GM10266 (cell line): ENCODE measurements around the gene FAM107B.
"Not testable (repeated sequence)": the region's sequence is repeated elsewhere in the genome, so short reads cannot be mapped to it uniquely, and the experiment has no call there.

ENCODE experiments used
- DNase-seq: peaks from one replicate; pipeline ENCODE4 v3.0.0; 2012; ENCODE audit errors: extremely low spot score
- CTCF ChIP-seq: IDR thresholded peaks from 2 replicates; pipeline ENCODE4 v1.5.1; 2012; ENCODE audit warnings: mild to moderate bottlenecking, low read depth; ENCODE audit not compliant: control insufficient read depth, insufficient read depth; ENCODE audit errors: missing control alignments

Gene FAM107B

GRCh38 chr10:14648005-14648765, 126.5 kb downstream of the FAM107B start:
- TF ChIP-seq CTCF, result no peak
- DNase-seq, result peak; percentile 77

GRCh38 chr10:14645239-14645960, 129.3 kb downstream of the FAM107B start:
- peak; percentile 23 for DNase-seq
- no peak for TF ChIP-seq CTCF

DNA sequence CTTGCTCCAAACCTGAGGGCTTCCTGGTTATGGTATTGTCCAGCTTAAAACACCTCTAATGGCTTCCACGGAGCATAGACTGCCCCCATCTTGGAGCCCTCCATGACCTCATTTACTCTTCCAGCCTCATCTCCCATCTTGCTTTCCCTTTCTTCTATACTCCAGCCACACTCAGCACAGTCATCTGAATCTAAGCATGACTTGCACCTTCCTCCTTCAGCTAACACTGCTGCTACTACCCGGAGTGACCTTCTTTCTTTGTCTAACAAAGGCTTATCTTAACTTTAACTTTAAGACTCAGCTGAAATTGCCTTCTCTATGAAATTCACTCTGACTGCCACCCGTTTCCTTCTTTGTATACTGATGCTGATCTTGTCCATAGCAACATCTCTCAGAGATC, 135.1 kb downstream of the FAM107B start:
- TF ChIP-seq CTCF, result no peak
- no peak for DNase-seq

DNA sequence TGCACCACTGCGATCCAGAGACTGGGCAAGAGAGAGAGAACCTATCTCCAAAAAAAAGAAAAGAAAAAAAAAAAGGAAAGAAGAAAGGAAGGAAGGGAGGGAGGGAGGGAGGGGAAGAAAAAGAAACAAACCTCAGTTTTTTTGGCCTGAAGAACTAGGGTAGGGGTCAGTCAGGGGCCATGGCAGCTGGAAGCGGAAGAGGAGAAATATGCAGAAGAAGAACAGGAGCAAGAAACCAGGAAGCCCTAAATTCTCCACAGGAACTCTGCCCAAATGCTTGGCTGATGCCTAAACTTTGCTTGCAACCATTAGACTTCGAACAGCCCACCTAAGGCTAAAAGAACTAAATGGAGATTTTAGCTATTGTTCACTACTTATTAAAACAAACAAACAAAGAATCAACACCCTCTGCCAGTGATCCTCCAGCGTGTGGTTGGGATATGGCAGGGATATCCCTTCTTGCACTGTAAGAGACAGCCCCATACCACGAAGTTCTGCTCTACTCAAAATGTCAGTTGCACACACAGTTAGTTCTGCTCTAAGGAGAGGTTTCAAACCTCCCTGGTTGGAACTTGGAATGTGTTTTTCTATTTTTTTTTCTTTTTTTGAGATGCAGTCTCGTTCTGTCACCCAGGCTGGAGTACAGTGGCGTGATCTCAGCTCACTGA, 139.5 kb downstream of the FAM107B start:
- no peak for TF ChIP-seq CTCF
- DNase-seq, result no peak

- not testable (repeated sequence) for DNase-seq
Observed at GRCh38 chr10:14634572-14634971, 140.1 kb downstream of the FAM107B start.

DNA sequence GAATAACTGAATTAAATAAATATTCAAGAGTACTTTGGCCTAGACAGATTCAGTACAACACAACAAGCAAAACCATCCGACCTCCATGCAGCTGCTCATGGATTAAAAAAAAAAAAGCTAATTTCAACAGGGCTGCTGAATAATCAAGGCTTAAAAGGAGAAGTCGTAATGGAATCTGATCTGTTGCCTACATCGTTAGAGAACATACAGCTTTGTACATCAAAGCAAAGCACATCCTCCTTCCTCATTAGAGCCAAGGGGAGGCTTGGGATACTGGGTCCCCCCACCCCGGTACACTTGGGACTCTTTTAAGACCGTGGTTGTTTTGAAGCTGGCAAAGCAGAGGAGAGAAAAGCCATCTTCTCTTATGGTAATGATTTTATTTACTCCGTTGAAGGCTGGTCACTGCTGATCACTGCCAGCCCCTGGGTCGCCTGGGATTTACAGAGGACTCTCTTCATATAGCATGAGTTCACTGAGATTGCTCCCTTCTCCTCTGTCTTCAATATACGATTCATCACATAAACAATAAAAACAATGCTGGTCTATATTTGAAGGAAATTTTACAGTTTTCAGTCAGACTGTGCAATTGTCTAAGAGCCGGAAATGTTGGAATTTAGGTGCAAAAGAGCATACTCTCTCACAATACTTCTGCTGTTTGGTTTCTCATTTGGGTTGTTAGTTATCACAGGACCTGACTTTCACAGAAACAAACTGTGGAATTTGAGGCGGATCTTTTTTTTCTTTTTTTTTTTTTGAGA, 148.8 kb downstream of the FAM107B start:
- no peak for DNase-seq
- no peak for TF ChIP-seq CTCF

DNA sequence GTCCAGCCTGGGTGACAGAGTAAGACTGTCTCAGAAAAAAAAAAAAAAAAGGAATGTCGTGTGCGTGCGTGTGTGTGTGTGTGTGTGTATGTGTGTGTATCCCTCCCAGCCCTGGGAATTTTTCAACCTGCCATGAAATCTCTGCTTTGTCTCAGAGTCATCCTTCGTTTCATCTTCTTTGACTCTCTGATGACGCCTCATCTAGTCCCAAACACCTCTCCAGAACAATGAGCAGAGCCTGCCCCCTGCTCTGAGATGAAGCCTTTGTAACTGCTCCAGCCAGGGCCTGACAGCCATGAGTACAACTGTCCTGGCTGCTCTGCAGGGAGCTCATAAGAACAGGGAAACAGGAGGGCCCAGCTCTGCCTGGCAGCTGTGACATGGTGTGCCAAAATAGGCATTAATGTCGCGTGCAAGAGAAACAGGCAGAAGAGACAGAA, 149.5 kb downstream of the FAM107B start:
- no peak for DNase-seq

More for the DNA sequence above, 149.5 kb downstream of the FAM107B start:
- no peak for TF ChIP-seq CTCF
